ENCODE results near the gene IL10.

IL10 gene

DNA sequence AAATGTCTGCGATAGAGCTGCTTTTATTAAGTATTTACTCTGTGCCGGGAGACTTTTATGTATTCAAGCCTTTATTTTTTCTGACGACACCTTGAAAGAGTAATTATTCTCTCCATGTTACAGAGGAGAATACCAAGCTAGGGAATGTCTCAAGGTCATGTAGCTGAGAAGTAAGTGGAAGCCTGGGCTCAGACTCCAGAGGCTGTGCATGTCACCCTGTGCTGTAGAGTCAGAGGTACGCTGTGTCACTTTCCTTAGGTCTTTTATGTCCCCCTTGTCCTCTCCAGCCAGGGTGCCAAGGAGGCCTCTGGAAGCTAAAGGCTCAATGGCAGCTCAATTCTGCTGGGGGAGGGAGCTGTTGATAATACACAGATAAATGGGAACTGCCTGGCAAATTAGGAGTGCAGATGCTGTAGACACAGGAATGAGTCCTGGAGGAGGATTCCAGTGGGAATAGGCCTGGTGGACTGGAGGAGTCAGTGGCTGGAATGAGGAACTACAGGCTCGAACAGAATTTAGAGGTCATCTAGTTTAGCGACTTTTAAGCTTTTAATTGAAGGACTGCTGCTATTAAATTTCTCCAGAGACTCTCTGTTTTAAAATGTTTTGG is 11.0 kb downstream of the IL10 start:
- no peak for DNase-seq

DNA sequence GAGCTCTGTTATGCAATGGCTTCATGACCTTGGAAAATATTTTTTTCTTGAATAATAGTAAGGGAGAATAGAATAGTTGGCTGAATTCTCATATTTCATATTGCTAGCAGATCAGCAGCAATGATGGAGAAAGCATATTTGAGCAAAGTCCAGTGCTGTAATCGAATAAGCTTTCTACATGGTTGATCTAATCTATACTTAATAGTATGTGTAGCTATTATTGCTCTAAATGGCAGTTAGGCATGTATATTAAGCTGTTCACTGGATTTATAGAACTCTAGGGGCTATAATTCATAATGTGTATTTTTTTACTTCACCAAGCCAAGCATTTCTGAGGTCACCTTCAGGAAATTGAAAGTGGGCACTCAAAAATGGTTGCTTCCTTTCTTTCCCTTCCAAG is 11.7 kb downstream of the IL10 start:
- DNase-seq, result no peak

DNA sequence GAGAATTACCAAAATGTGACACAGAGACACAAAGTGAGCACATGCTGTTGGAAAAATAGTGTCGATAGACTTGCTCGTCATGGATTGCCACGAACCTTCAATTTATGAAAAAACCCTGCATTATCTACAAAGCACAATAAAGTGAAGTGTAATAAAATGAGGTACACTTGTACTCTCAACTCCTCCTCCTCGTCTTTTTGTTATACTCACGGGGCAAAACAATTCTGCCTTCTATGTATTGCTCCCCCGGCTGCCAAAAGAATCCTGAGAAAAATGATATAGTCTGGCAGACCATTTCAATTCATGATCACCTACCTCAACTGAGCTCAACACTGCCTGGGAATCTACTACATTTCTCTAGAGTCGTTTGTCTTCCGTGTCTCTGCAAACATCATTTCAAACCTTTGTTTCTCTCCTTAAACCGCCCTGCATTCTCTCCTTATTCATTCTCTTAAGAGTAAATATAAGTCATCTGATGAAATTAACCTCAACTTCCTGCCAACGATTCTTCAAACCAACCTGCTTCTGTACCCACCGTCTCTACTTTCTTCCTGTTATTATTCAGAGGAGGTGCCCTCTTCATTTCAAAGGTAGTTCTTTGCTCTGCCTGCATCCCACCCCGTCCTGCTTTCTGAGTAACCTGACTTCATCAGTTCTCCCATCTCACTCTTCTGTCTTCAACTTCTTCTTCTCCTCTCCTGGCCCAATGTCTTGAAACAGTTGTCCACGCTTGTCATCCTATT is 14.6 kb downstream of the IL10 start:
- DNase-seq, result no peak

DNA sequence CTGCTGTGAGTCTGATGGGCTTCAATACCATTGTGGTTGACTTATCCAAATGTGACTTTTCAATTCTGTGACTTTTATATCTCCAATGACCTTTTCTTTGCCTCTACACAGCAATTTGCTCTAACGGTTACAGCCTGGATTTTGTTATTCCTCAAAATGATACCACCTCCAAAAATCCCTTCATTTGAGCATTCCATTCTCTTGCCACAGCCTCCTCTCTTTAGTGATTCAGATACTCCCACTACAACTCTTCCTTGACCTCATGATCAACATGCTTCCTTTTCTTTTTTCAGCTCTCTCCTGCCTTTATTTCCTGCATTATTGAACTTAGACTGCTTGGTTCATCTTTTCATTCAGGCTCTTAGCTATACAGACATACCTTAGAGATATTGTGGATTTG is 18.3 kb downstream of the IL10 start:
- DNase-seq, result no peak

DNA sequence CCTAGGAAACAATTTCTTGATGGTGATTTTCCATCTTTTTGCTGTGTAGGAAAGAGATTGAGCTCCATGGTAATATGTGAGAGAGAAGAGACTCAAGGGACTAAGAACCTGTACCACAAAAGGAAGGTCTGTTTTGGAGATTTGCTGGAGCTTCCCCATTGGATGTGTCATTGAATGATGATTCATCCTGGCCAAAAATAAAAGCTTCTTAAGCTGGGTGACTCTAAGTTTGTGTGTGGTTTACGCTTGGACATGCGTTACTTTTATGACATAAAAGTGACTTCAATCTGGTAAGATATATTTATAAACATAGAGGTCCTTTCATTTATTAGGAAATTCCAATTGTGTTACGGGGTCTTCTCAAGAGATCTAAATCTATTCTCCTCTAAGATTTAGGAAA is 19.2 kb downstream of the IL10 start:
- DNase-seq, result no peak

DNA sequence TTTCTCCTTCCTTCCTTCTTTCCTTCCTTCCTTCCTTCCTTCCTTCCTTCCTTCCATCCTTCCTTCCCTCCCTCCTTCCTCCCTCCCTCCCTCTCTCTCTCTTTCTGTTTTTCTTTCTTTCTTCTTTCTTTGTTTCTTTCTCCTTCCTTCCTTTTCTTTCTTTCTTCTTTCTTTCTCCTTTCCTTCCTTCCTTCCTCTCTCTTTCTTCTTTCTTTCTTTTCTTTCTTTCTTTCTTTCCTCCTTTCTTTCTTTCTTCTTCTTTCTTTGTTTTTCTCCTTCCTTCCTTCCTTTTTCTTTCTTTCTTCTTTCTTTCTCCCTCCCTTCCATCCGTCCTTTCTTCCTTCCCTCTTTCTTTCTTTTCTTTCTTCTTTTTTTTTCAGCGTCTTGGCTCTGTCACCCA is 19.8 kb downstream of the IL10 start:
- no peak for DNase-seq

DNA sequence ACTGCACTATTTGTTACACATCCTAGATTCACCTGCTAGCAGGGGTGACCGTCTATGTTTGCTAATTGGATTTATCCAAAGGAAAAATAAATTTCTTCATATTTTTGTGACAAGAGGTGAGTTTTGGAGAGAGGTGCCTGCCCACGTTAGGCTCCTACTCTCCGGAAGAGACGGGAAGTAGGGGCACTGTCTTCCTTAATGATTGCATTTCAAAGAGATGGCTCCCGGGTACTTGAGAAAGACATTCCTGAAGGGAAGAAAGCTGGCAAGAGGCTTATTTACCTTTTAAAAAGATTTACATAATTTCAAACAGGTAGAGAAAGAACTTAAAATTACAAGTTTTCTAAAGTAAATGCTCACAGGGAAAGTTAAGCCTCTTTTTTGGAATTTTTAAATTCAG is 20.4 kb downstream of the IL10 start:
- DNase-seq, result no peak

DNA sequence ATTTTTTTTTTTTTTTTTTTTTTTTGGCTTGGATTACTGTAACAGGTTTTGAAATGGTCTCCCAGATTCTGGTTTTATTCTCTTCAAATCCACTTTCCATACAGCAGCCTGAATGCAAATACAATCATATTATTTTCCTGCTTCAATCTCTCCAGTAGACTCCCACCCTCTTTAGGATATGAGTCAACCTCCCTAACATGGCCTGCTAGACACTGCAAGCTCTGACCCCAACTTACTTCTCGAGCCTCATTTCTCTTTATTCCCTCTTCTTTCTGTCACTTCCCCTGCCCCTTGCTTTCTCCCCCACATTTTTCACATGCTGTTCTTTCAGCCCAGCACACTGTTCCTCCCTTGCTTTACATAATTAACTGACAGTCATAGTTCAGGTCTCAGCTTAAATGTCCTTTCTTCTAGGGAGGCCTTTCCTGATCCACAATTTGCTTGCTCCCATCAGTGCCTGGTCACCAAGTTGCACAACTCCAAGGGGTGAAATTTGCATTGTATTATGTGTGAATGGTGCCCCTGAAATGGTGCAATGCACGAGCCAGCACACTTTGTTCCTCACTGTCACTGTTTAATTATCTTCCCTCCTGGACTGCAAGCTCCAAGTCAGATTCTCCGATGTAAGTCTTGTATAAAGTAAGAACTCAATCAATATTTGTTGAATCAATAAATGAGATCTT is 23.8 kb downstream of the IL10 start:
- DNase-seq, result no peak

DNA sequence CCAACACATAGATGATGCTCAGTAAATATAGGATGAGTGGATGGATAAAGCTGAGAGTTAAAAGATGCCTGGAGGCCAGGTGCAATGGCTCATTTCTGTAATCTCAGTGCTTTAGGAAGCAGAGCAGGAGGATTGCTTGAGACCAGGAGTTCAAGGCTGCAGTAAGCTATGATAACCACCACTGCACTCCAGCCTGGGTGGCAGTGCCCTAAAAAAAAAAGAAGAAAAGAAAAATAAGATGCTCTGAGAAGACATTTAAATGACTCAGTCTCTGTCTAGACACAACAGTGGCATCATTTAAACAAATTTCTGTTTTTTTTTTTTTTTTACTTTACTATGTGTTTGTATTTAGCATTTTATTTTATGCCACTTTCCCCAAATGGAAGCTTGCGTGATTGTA is 27.0 kb downstream of the IL10 start:
- no peak for DNase-seq

DNA sequence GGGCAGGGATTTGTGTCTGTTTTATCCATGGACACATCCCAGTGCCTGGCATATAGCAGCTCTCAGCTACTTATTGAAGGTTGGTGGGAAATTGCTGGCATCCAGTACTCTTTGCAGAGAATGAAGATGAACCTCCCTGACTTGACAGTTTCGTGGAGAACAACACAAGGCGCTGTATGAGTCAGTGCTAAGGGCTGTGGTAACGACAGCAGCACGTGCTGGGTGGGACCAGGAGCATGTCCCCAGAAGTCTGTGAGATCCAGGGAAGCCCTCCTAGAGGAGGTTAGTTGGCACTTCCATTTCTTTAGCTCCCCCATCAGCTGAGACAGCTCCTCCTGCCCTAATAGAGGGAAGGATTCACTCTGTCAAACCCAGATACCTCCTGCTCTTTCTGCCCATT is 27.6 kb downstream of the IL10 start:
- no peak for DNase-seq

DNA sequence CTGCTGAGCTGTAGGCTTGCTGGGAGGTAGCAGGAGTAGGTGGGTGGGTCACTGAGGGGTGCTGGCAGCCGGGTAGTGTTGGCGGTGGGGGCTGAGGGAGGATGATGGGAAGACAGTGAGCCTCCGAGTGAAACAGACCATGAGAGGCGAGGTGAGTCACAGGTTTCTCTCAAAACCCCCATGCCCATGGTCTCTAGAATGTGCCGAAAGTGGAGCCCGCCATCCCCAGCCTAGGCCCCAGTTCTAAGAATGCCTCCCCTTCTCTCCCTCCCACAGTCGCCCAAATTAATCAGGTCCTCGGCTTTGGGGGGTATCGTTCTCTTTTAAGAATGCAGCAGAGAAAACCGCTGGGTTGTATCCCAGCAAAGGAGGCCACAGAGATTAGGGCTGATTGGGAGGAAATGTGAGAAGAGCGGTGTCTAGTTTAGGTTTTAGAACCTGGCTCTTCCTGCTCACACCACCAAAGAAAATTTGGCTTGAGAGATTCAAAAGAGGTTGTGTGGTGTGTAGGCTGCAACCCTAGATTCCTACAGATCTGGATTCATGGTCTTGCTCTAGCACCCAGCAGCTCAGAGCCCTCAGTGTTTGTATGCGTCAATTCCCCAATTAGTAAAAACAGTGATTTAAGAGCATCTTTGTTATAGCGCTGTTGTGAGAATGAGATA is 29.4 kb downstream of the IL10 start:
- no peak for DNase-seq

DNA sequence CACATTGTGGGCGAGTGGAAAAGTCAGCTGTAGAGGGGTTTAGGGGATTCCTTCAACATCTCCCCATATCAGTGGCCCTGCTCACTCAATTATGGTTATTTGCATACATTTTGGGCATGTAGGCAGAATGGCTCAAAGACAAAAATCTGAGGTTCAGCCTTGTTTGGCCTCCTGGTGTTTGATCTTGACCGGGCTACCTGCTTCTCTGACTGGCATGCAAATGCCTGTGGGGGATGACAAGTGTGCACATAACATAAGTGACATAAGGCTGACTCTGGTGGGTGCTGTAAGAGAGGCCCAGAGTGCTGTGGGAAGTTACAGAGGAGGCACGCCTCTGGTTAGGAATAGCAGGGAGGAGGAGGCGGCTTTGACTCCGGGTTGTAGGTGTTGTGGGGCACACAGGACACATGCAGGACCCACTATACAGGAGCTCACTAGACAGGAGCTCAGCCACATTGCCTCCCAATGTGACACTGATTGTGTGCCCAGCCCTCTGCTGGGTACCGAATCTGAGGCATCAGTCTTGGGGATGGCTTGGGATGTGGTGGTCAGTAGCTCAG is 31.1 kb downstream of the IL10 start:
- no peak for DNase-seq

DNA sequence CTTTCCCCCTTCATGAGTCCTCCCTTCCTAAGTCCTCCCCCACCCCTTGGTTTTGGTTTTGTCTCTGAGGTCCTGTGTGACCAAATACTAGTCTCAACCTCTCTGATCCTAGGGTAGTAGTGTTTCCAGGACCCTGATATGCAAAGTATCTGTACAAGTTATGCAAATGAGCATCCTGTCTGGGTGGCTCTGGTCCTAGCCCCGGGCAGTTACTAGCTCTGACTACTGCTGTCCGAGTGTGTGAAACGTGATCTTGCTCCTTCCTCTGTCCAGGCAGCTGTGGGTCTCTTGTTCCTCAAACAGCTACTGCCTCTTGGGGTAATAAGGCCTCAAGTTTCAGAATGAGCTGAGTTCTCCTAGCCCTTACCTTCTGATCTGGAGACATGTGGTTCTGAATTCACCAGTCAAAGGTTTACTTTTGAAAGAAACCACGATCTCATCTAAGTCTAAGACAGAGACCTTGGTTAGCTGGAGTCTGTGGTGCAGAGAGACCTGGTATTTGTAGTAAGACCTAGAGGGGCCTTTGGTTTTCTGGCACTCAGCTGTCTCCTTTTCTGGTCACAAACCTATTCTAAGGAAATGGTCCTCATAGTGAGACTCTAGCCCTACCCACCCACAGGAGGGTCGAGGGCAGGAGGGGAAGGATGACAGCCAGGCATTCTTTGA is 32.8 kb downstream of the IL10 start:
- peak; percentile 35 for DNase-seq

DNA sequence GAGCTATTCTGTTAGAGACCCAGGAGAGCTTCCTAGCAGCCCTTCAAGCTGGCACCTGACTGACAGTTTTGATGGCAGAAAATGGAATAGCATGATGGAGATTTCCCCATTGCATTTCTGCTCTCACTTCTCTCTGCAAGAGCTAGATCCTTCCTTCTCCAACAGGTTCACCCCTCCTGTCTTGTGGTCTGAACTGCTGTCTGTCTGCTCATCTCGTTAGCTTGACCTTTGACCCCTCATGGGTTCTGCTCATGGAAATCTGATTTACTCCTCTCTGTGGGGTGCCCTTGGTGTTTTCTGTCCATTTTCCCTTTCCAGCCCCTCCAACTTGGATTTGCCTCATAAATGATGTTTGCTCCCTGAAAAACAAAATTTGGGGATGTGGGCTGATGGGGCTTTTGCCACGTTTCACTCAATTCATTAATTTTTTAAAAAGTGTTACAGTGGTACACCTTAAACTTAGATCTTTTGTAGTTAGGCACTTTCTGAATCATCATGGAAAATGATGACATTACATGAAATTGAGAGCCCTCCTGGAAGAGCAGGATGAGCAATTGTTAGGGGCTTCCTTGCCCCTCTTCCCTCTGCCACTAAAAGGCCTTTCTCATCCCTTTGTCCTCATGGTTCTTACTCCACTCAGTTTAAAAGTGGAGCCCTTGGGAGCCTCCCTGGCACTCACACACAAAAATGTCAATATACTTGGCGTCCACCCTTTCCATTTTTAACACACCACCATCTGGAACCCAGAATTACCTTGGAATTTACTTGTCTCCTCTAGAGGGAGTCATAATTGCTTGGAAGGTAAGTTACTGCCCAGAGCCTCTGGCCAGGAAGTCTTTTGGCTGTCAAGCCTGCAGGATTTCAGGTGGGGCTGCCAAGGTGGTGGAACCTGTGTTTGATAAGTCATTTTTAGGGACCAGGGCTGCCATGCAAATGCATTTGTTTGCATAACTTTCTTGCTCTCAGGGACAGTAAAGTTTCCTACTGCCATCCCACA is 33.6 kb downstream of the IL10 start:
- no peak for DNase-seq

DNA sequence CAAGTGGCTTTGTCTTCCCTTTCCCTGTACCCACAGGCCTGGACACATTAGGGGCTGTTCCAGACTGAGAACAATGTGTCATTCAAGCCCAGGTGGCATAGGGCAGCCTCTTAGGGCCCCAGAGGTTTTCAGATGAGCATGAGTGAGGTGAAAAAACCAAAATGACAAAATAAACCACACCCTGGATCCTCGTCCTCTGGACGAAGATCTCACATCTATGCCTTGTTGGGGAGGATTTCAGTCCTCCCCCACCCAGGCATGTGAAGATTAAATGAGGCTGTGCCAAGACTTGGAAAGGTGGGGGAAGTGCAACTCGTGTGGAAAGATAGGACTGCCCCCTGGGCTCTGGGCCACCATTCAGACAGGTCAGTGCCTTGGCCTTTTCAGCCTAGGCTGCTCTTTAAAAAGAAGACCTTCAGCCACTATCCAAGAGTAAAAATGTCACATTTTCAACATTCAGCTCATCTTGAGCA is 34.5 kb downstream of the IL10 start:
- no peak for DNase-seq

DNA sequence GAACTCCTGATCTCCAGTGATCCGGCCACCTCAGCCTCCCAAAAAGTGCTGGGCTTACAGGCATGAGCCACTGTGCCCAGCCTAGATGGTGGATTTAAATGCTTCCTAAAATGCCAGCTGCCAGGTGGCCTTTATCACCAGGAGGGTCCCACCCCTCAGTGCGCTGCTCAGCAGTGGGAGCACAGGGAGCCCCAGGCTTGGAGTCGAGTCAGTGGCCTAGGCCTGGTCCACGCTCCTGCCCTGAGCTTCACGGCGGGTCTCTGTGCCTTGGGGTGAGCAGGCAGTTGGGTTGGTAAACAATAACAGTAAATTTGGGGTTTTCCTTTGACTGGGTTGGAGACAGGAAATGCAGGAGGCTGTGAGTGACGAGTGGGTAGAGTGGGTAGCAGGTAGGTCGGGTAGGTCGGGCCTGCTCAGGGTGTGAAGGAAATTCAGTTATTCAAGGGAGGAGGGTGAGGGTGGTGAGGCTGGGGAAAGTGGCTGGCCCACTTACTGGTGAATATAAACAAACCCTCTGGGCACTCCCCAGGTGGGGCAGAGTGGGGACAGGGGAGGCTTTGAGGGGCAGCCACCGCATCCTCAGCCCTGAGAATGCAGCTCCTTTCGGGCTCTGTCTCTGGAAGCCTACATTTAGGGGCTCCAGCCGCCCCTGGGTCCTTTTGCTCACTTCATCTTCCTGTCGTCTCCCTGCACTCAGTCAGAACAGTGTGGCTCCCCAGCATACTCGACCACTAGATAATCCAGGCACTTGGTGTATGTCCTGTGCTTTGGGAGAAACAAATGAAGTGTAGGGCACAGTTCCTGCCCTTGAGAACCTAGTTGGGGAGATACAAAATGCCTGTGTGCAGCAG is 35.2 kb downstream of the IL10 start:
- peak; percentile 67 for DNase-seq

DNA sequence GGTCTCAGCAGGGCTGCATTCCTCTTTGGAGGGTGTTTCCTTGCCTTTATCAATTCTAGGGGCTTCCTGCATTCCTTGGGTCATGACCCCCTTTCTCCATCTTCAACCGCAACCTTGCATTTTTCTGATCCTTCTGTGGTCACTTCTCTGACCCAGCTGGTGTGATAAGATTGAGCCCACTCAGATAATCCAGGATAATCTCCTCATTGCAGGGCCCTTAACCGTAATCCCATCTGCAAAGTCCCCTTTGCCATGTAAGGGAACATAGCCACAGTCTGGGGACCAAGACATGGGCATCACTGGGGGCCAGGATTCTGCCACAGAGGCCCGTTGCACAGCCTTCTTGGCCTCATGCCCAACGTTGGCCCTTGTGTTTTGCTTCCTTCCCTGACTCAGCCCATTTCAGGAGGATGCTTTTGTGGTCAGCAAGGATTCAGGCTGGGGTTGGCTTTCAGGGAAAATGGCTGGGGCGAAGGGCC is 36.7 kb downstream of the IL10 start:
- DNase-seq, result no peak

DNA sequence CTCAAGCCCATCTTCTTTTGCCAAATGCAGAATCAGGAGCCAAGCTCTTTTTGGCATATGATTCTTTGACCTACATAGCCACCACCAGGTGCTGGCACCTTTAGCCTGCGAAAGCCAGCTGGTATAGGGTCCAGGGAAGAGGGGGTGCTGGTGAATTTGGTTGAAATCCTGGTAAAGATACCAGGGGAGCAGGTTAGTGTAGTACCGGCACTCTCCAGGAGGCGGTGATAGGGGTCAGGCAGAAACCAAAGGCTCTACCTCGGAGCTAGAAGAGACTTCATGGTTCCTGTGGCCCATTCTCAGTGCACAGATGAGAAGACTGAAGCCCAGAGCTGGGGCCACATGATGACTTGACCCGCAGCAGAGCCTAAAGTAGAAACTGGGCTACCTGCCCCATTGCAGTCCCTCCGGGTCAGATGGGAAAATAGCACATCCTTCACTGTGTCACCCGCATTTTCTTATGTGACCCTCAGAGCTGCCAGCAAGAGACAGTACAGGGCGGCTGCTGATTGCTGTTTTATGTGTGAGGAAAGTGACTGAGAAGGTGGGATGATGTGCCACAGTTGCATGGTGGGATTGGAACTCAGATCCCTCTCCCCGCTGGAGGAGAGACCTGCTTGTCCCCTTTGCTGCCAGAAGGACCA is 37.7 kb downstream of the IL10 start:
- DNase-seq, result peak; percentile 65

DNA sequence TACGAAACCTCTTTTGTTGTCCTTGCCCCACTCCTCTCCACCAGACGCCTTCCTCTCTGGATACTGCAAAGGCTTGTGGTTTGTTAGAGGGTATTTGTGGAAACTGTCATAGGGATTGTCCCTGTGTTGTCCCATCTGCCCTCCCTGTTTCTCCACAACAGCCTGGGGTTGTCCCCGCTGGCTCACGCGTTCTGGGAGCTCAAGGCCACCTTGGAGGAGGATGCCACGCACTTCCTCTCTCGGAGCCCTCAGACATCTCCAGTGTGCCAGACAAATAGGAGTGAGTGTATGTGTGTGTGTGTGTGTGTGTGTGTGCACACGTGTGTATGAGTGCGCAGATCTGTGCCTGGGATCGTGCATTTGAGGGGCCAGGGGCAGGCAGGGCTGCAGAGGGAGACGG is 39.3 kb downstream of the IL10 start:
- no peak for DNase-seq

DNA sequence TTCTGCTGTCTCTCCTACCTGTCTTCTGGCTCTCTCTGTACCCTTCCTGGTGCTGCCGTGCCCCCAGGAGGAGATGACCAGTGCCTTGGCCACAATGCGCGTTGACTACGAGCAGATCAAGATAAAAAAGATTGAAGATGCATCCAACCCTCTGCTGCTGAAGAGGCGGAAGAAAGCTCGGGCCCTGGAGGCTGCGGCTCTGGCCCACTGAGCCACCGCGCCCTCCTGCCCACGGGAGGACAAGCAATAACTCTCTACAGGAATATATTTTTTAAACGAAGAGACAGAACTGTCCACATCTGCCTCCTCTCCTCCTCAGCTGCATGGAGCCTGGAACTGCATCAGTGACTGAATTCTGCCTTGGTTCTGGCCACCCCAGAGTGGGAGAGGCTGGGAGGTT is 39.8 kb downstream of the IL10 start:
- no peak for DNase-seq

Data from CD4-positive, alpha-beta T cell treated with Interleukin-15 for 1 hour (primary cell).